ENCODE data around the gene P3H2.

P3H2 gene

DNA sequence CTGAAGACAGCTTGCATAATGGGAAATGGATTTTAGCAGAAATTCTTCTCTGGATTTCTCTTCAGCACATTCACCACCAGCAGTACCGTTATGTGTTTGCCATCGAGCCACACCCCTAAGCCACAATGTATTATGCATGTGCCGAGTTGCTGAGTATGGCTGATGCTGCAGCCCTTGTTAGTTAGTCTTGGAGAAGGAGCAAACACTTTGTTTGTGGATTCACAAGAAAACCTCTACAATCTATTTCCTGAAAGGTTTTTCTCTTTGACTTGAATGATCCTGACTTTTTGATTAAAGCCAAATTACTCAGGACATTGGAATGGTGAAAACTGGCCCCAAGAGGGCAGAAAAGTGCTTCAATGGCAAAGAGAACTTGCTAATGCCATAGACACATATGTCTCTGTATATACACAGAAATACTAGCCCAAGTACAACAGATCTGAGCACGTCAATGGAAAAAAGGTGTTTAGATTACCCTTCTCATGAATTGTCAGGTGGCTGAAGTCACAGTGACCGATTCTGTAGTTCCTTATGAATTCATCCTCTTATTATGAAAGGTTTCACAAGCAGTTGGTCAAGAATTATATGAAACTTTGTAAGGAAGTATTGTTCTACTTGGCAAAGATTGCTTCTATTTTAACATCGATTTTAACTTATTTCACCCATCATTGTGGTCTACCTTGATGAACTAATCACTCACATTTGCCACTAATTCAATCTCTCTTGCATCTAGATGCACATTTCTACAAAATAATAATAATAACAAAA lies 103.0 kb downstream of the P3H2 start:
- DNase-seq (ENCODE audit: low read depth in 2 of 2) = no peak

DNA sequence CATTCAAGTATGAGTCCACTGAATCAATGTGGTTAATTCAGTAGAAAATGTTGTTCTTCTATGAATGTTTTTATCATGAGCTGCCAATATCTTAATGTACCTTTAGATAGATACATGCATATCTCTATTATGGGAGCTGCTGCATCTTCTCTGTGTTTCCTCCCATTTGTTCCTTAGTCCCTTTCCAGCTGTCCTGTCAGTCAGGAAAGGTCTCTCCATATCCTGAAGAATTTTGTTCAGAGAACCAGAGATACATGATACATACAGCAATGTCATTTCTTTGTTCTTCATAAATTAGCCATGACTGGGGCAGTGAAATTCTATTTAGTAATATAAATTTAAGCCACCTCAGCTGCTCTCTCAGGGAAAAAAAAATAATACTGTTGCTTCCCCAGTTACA lies 103.7 kb downstream of the P3H2 start:
- no peak for DNase-seq (ENCODE audit: low read depth in 2 of 2)

DNA sequence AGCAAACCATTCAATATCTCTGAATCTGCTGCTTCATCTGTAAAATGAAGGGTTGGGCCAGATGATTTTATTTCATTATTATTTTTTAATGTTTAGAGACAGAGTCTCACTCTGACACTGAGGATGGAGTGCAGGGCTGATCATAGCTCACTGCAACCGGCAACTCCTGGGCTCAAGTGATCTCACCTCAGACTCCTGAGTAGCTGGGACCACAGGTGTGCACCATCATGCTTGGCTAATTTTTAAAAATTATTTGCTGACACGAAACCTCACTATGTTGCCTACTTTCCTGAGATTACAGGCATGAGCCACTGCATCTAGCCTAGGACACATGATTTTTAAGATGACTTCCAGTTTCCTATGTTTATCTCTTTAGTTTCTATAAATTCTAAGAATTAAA lies 105.8 kb downstream of the P3H2 start:
- no peak for DNase-seq (ENCODE audit: low read depth in 2 of 2)

DNA sequence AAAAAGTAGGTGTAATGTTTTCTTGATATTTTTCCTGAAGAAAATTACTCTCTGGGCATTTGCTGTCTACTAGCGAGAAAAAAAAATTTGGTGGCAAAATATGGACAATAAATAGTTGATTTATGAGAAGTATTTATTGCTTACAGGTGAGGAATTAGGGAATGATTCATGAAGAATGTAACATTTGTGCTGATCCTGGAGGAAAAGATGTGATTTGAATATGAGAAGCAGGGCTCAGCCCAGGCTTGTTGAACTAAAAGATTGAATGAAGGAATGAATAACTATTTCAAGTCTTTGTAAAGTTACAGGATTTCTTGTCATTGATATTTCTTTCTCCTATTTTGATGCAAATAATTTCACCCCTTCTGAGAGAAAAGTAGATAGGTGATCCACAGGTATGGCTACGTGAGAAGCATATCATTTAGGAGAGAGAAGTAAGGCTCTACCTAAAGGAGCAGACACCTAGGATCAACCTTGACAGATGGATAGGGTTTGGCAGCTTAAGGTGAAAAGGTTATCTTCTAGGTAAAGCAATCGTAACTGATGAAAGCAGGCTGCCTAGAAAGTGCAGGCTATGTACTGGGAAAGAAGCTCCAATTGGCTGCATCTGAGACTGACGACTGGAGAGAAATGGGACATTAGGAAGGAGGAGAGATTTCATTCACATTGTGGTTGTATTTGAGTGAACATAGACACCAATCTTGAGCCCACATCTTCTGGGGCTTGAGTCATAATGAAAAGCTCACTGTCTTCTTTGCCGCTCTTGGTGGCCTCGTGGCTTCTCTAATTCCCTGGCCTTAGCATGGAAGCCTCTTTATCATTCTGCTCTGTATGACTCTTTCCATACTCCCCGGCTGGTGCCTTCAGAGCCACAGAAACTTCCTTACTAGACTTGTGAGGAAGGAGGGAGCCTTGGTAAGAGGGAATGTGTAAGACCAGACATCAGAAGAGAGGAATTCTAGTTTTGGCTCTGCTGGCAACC lies 106.5 kb downstream of the P3H2 start:
- DNase-seq (ENCODE audit: low read depth in 2 of 2) = no peak

DNA sequence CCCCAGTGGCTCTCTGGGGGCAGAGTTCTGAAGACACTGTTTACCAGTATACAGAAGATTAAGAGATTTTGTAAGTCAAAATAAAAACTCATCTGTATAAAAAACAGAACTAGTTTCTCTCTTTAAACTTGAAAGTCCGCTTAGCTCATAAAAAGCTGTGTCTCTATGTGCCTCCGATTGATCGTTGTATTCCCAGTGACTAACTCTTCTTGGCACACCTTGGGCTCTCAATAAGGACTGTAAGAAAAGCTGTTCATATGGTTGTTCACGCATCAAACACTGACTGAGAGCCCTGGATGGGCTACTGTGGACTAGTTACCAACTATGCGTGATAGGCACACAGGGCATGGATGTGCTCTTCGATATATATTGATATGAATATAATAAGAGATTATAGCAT lies 107.9 kb downstream of the P3H2 start:
- no peak for DNase-seq (ENCODE audit: low read depth in 2 of 2)

DNA sequence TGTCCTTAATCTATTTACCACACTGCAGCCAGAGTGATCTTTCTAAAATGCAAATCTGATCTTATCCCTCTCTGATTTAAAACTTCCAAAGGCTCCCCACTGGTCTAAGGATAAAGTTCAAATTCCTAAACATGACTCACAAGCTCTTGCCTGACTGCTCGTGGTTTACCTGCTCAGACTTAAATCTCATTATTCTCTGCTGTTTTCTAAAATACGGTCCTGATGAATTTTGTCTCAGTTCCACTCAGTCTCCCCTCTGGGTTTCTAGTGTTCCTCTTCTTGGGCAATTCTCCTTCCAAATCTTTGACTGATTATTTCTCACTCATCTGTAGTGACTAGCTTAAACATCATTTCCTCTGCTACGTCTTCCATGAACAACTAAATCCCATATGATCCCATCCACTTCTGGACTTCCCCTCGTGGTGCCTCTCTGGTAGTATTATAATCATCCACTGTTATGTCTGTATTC lies 108.3 kb downstream of the P3H2 start:
- no peak for DNase-seq (ENCODE audit: low read depth in 2 of 2)

DNA sequence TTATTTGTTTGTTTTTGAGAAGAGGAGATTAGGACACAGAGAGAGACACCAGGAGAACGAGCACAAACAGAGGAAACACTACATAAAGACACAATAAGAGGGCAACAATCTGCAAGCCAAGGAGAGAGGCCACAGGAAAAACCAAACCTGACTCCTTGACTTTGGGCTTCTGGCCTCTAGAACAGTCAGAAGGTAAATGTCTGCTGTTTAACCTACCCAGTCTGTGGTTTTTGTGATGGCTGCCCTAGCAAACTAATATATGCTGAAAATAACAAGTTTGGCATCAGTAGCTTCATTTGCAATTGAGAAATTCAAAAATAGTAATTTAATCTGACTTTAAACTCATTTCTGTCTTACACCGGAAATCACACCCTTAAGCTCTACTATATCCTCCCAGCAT lies 110.2 kb downstream of the P3H2 start:
- no peak for DNase-seq (ENCODE audit: low read depth in 2 of 2)

DNA sequence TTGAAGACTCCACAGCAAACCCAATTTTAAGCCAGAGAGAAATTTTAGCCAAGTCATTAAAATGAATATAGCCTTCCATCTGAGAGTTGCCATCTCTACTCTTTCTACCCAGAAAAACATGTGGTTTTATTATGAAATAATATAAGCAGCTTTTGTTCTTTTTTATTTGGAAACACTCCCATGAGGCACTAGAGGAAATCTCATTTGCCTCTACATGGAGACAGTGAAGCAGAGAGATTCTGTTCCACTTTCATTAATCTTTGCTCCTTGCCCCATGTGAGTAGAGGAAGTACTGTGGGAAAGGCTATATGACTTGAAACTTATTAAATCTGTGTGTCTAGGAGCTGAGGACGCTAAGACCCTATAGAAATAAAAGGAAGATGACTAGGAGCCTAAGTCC lies 111.1 kb downstream of the P3H2 start:
- DNase-seq (ENCODE audit: low read depth in 2 of 2) = no peak

DNA sequence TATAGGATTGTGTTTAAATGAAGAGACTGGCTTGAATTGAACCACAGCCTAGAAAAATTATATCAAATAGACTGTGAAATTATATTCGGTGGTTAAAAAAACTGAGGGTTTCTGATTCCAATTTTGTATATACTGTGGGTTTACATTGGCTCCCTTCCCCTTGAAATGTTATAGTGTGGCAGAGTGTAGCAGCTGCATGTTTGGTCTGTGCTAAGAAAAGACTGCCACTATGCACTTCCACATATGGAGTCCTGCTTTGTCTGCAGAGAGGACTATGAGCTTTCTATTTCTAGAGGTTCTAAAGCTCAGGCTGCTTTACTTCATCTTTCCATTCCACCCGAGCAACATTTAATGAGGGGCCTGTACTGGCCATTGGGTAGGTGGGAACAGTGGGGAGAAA lies 112.3 kb downstream of the P3H2 start:
- DNase-seq (ENCODE audit: low read depth in 2 of 2) = no peak

DNA sequence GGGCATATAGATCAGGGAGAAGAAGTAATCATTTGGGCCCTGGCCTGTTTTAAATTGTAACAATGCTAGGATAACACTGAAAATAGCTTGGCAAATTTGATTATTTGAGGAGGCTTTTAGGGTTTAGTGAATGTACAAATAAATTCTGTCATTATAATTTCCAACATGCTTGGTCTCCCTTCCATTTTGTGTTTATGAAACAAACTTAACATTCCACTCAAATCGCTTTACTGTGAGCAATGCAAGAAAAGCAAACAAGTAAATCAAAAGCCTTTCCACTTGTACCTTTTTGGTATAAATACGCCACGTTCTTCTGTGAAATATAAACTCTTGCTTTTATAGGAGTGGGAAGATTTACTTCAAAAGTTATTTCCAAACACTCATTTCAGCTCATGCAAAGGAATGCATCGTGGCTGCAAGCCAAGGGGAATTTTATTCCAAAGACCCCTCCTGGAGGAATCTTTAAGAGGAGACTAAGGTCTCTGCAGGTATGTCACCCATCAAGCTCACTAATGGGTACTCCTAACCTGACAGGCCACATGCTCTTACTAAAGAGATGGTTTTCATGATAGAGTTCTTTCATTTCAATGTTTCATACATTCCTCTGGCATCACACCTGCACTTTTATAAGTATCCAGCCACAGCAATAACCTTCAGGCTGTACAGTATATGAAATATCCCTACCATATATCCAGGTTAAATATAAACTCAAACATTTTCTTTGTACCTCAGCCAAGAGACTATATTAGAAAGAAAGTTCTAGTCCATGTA lies 115.2 kb downstream of the P3H2 start:
- DNase-seq (ENCODE audit: low read depth in 2 of 2) = no peak

DNA sequence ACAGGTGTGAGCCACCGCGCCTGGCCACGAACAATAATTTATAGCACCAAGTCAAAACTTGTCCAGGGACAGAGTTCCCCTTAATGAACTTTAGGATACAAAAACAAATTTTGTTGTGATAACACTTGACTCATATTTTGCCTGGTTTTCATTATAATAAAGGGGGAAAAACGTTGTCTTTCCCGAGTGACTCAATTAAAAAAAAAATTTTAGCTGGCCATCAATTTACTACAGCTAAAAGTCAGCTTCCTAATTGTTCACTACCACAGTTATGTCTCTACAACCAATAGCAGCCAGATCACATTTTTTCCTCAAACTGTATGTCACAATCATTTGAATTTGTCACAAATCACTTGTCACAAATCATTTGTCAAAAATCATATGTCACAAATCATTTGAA lies 116.0 kb downstream of the P3H2 start:
- no peak for DNase-seq (ENCODE audit: low read depth in 2 of 2)

DNA sequence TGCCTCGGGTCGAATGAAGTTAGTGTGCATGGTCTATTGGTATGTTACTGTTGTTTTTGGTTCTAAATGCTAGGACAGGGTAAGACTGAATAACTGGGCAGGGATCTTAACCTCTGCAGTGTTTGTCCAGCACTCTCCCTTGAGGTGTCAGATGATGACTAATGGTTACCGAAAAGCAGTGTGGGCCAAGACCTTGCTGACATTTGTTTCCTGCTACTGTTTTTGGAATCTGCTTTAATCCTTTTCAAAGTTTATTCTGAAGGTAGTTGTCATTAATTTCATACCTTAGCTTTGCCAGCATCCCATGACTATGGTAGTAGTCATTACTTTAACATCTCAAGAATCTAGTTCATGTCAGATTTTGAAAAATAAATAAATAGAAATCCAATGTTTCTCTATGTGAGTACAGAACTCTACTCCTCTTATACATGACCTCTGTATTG lies 117.0 kb downstream of the P3H2 start:
- no peak for DNase-seq (ENCODE audit: low read depth in 2 of 2)

DNA sequence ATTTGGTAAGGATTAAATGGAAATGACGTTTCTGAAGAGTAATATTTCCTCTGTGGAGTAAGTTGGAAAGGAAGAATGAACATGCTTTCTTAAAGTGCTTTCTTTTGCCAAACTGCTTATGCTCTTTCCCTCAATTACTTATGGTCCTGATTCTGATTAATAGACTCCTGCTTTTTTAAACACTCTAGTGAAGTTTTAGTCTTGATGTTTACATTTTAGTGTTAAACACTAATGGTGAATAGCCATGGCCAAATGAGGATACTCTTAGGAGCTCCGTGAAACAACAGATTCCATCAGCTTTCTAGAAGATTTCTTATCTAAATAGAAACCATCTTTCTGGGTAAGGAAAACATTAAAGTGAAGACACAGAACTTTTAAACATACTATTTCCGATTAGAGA lies 117.6 kb downstream of the P3H2 start:
- no peak for DNase-seq (ENCODE audit: low read depth in 2 of 2)

DNA sequence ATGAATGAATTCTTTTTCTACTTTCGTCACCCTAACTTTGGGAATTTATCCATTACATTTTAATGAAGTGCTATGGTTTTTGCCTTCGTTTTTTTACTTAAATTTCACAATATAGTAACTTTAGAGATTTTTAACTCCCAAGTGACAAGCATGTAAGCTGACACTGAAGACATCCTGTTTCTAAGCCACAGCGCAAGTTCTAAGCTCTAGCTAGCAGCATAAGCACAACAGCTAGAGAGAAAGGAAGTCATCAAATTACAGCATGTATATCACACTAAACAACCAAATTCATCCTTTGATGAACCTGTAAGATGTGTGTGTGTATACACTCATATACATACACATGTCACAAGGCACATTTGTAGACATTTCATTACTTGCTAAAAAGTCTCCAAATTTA lies 119.3 kb downstream of the P3H2 start:
- DNase-seq (ENCODE audit: low read depth in 2 of 2) = no peak

DNA sequence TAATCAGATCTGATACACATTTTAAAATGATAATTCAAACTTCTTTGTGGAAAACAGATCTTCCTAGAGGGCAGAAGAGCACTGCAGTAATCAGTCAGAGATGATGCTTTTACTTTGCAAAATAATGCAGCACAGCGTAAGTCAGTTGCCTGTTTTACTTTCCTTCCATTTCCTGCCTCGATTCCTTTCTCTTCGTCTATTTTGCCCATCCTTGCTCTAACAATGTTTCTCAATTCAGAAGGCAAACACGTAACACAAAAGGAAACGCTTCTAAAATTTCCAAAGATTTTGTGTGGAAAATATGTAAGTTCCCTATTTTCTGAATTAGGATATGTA lies 119.9 kb downstream of the P3H2 start:
- DNase-seq (ENCODE audit: low read depth in 2 of 2) = no peak

DNA sequence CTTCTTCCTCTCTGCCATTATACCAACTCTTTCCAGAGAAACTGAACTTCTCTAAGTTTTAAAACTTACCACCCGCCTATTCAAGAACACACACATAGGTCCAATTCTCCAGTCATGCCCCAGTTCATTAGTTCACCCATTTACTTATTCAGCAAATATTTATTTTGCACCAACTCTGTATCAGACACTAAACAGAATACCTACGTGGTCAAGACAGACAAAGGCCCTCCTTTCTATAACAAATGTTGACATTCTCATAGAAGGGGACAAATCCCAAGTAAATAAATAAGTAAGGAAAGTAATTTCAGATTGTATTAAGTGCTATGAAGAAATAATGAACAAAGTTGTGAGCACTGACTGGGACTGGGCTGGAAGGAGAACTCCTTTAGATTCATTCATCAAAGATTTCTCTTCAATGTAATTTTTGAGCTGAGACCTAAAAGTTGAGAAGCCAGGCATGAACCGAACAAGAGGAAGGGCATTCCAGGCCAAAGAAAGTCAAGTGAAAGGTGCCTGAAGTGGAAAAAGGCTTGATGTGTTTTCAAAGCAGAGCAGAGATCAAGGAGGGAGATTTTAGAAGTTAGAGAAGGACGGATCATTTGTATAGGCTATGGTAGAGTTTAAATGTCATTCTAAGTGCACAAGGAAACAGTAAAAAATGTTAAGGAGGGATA lies 120.4 kb downstream of the P3H2 start:
- no peak for DNase-seq (ENCODE audit: low read depth in 2 of 2)

DNA sequence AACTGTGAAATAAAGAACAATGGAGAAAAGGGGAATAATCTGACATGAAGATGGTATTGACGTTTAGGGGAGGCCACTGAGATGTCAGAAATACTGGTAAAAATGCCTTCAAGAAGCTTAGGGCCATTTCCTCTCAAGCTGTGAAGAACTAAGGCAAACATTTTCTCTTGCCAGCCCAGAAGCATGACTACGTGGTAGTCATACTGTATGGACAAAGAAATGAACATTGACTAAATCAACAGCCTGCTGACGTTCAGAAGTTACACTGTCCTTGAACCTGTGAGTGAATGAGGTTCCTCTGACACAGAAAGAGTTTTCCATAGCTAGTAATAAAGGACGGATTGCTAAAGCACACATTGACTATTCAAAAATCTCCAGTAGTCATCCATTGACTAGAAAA lies 121.0 kb downstream of the P3H2 start:
- no peak for DNase-seq (ENCODE audit: low read depth in 2 of 2)

DNA sequence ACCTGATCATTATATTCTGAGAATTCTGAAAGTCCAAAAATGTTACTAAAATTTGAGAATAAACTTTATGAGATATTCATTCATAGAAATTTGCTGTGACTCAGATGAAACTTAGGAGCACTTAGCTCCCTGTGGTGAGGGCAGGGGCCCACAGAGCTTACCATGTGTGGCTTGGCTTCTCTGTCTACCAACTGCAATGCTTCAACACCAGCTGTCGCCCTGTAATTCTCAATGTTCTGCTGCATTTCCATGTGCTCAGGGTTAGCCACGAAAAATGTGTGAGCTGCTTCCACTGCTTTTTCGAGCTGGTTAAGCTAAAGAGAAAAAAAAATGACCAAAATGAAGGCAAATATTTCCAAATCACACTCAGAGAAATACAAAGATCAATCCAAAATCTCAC lies 125.6 kb downstream of the P3H2 start:
- no peak for DNase-seq (ENCODE audit: low read depth in 2 of 2)

DNA sequence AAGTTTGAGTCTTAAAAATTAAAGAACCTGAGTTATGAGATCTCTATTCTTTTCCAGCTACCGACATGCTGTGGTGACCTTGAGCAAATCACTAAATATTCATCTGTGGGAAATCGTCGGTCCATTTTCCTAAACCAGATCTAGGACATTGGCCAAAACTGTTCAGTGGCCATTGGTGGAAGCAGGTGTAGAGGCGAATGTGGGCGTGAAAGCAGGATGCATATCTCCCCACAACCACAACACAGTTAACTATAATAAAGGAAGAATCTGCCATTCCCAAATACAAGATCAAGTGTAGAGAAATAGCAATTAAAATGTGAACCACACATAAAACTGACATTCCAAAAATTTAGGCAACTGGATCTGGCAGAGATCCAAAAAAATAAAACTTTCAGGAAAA lies 129.9 kb downstream of the P3H2 start:
- DNase-seq (ENCODE audit: low read depth in 2 of 2) = no peak

DNA sequence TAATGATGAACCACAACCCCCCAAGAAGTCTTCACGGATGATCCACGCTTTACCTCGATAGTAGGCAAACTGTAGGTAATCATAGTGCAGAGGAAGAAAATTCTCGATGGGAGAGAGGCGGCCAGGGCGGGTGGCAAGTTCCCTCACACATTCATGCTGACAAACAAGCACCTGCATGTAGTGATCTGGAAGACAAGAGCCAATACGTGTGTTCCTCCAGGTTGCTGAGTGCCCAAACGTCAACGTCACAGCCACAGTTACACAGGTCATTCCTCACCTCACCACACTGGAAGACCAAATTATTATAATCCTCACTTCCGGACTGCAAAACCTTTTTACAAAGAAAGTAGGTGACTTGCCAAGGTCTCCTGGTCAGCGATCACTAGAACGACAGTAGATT lies 131.8 kb downstream of the P3H2 start:
- DNase-seq (ENCODE audit: low read depth in 2 of 2) = no peak

DNA sequence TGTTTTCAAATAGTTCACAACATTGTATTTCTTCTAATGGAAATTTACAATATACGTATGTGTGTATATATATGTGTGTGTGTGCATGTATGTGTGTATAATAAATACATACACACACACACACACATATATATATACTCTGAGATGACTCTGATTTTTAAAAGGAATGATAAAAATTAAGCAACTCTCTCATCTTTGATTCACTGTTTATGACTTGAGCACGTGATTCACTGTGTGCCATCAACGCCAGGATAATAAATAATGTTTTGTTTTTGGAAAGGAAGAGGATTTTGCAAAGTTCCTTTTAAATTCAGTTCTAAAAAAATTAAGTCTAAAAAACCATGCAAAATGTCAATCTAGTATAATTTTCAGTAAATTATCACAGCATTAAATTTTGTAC lies 132.4 kb downstream of the P3H2 start:
- no peak for DNase-seq (ENCODE audit: low read depth in 2 of 2)

DNA sequence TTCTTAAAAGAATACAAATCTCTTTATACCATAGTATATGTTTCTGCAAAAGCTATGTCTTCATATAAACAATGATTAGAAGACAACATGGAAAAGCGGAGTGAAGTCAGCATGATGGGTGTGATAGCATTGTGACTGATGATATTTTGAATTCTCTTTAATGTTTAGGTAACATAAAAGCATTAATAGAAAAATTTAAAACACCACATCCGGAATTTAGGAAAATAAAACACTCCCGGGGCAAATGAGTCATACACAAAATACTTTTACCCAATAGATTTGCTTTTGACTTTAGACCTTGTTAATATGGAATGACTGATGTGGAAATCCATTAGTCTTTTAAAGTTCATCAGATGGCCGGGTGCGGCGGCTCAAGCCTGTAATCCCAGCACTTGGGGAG lies 134.7 kb downstream of the P3H2 start:
- no peak for DNase-seq (ENCODE audit: low read depth in 2 of 2)

Data from stimulated activated CD8-positive, alpha-beta memory T cell treated with anti-CD3 and anti-CD28 coated beads, Interleukin-7, amount 100 ng/mL, for 4 hours (primary cell).